ENCODE measurements around the gene NAPSA. TPM values are rescaled to one million over a fixed set of nuclear protein-coding genes. Genes with fewer than 3 reads are reported as not detected.

The NAPSA gene
- total RNA-seq (2014; rRNA removed; shearing (Covaris generic)), result not detected in 2 replicates

DNA sequence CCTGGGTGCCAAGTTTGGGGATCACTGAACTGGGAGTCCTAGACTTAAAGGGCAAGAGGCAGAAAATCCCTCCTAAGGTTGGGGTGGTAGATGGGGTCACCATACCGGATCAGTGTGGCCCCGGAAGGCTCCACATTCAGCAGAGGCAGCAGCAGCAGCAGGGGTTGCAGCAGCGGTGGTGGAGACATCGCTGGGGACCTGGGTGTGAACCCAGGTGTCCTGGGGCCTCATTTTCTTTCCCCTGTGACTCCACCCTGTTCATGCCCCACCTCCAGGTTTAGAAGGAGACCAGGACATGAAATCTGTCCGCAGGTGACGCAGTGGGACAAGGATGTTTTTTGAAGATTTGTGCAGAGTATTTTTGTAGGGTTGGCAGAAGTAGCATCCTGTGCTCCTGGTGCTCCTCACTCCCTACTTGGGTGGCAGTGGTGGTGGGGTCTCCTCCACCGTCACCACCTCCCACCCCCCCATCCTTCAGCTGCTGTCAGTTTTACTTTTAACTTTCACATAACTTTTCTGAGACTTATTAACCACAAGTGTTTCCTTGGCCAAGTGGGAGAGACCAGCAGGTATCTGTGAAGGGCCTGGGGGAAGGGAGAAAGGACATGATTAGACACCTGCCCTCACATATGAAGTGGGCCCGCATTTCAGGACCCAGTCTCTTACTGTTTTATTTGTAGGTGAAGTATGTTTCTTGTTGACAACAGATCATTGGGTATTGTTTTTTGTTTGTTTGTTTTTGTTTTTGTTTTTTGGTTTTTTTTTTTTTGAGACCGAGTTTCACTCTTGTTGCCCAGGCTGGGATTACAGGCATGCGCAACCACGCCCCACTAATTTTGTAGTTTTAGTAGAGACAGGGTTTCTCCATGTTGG lies at the start of gene NAPSA:
TSS of gene NAPSA (minus strand) at position 206 of the 873 bp plus-strand sequence. CDS start at position 188, 18 bp downstream.
- H3K4me1 ChIP-seq (replicated peaks), result peaks cover 10% of the 10 kb centered on the region
- no peak for DNase-seq (ENCODE audit: low read depth in 1 of 2, low spot score in 2 of 2)
- H3K27ac ChIP-seq, result no peak within 1 kb of the TSS
- H3K27me3 ChIP-seq (replicated peaks), result no peaks in the 10 kb centered on the region
- no peaks in the 10 kb centered on the region for H3K9me3 ChIP-seq (replicated peaks)
- H3K4me3 ChIP-seq, result no peak within 1 kb of the TSS
- H3K36me3 ChIP-seq, result no peaks in the 10 kb centered on the region

DNA sequence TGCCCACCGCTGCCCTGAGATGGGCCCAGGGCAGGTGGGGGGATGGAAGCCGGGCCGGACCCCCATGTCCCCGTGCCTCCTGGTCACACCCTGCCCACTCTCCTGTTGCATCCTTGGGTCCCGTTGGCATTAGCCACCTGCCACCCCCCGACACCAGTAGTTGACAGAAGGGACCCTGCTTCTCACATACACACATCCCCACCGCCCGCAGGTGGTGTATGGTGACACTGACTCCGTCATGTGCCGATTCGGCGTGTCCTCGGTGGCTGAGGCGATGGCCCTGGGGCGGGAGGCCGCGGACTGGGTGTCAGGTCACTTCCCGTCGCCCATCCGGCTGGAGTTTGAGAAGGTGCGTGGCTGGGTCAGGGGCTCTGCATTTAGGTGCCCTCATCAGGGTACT lies 48.1 kb upstream of the NAPSA start:
- H3K9me3 ChIP-seq (replicated peaks), result no peaks in the 10 kb centered on the region
- H3K4me1 ChIP-seq (replicated peaks), result no peaks in the 10 kb centered on the region
- H3K27ac ChIP-seq, result no peak overlapping the region
- H3K27me3 ChIP-seq (replicated peaks), result peaks cover 7% of the 10 kb centered on the region; the same call in 1 of the 2 replicates
- peaks cover 30% of the 10 kb centered on the region for H3K36me3 ChIP-seq
- DNase-seq (ENCODE audit: low read depth in 1 of 2, low spot score in 2 of 2), result no peak
- no peak overlapping the region for H3K4me3 ChIP-seq

DNA sequence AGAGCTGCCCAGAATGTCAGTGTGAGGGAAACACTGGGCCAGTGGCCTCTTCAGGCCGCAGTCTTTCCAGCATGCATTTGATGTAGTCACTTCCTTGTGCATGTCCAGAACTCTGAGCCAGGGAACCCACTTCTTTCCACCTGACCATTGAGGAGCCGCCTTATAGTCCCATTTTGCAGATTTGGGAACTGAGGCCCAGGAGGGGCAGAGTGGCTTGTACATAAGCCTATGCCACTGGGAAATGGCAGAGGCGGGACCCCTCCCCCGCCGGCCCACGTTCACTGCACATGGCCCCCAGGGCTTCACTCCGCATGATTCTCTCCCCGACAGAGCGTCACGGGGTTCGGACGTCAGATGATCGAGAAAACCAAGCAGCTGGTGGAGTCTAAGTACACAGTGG lies 47.7 kb upstream of the NAPSA start:
- Histone ChIP-seq H3K27ac (no peak overlapping the region), H3K27me3 (replicated peaks) (0 out of 2 replicates have a peak, but pooled peaks cover 2% of the 10 kb centered on the region), H3K4me3 (no peak overlapping the region), H3K36me3 (peaks cover 31% of the 10 kb centered on the region), H3K4me1 (replicated peaks) (no peaks in the 10 kb centered on the region), H3K9me3 (replicated peaks) (no peaks in the 10 kb centered on the region)
- DNase-seq (ENCODE audit: low read depth in 1 of 2, low spot score in 2 of 2), result no peak

- Histone ChIP-seq H3K36me3 (peaks cover 34% of the 10 kb centered on the region), H3K9me3 (replicated peaks) (no peaks in the 10 kb centered on the region), H3K4me1 (replicated peaks) (no peaks in the 10 kb centered on the region), H3K4me3 (no peak overlapping the region), H3K27ac (no peak overlapping the region), H3K27me3 (replicated peaks) (no peaks in the 10 kb centered on the region)
- no peak for DNase-seq (ENCODE audit: low read depth in 1 of 2, low spot score in 2 of 2)
These were observed 47.0 kb upstream of the NAPSA start for GRCh38 chr19:50412419-50412818.

DNA sequence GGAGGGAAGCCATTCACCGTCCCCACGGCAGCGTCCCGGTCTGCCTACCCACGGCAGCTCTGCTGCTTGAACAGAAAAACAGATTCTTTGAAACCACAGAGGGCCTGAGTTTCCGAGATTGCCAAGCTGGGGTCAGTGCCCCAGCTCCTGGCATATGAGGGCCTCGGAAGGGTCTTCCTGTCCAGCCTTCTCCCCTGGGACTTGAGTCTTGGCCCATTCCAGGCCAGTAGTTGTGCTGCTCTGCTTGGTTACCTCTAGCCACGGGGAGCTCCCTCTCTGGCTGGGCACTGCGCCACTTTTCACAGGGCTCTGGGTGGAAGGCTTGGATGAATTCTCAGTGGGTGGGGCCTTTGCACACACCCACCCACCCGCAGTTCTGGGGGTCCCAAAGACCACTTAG lies 44.7 kb upstream of the NAPSA start:
- no peak overlapping the region for H3K4me3 ChIP-seq
- no peaks in the 10 kb centered on the region for H3K4me1 ChIP-seq (replicated peaks)
- no peaks in the 10 kb centered on the region for H3K27me3 ChIP-seq (replicated peaks)
- peaks cover 45% of the 10 kb centered on the region for H3K36me3 ChIP-seq
- no peaks in the 10 kb centered on the region for H3K9me3 ChIP-seq (replicated peaks)
- DNase-seq (ENCODE audit: low read depth in 1 of 2, low spot score in 2 of 2), result no peak
- H3K27ac ChIP-seq, result no peak overlapping the region

DNA sequence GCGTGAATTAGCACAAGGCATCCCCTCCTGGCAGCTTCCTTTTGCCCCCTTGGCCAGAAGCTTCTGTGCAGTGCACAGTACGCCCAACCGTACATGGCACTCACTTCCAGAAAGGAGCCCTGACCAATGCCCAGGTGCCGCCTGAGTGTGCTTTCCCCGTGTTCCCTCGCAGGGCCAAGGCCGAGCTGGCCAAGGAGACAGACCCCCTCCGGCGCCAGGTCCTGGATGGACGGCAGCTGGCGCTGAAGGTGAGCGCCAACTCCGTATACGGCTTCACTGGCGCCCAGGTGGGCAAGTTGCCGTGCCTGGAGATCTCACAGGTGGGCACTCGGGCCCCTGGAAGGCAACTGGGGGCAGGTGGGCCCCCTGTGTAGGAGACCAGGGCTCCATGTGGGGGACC lies 43.9 kb upstream of the NAPSA start:
- no peak for DNase-seq (ENCODE audit: low read depth in 1 of 2, low spot score in 2 of 2)
- H3K27me3 ChIP-seq (replicated peaks), result no peaks in the 10 kb centered on the region
- H3K4me3 ChIP-seq, result no peak overlapping the region
- H3K9me3 ChIP-seq (replicated peaks), result no peaks in the 10 kb centered on the region
- H3K27ac ChIP-seq, result no peak overlapping the region
- no peaks in the 10 kb centered on the region for H3K4me1 ChIP-seq (replicated peaks)
- H3K36me3 ChIP-seq, result peaks cover 42% of the 10 kb centered on the region

GRCh38 chr19:50406829-50407228 lies 41.4 kb upstream of the NAPSA start:
- no peaks in the 10 kb centered on the region for H3K9me3 ChIP-seq (replicated peaks)
- no peaks in the 10 kb centered on the region for H3K27me3 ChIP-seq (replicated peaks)
- DNase-seq (ENCODE audit: low read depth in 1 of 2, low spot score in 2 of 2), result no peak
- peaks cover 49% of the 10 kb centered on the region for H3K36me3 ChIP-seq
- H3K27ac ChIP-seq, result no peak overlapping the region
- H3K4me1 ChIP-seq (replicated peaks), result no peaks in the 10 kb centered on the region
- no peak overlapping the region for H3K4me3 ChIP-seq

- H3K36me3 ChIP-seq, result peaks cover 50% of the 10 kb centered on the region
- no peaks in the 10 kb centered on the region for H3K4me1 ChIP-seq (replicated peaks)
- DNase-seq (ENCODE audit: low read depth in 1 of 2, low spot score in 2 of 2), result no peak
- no peaks in the 10 kb centered on the region for H3K27me3 ChIP-seq (replicated peaks)
- no peak overlapping the region for H3K27ac ChIP-seq
- H3K4me3 ChIP-seq, result no peak overlapping the region
- H3K9me3 ChIP-seq (replicated peaks), result no peaks in the 10 kb centered on the region
These were observed 40.8 kb upstream of the NAPSA start for GRCh38 chr19:50406156-50406820.

DNA sequence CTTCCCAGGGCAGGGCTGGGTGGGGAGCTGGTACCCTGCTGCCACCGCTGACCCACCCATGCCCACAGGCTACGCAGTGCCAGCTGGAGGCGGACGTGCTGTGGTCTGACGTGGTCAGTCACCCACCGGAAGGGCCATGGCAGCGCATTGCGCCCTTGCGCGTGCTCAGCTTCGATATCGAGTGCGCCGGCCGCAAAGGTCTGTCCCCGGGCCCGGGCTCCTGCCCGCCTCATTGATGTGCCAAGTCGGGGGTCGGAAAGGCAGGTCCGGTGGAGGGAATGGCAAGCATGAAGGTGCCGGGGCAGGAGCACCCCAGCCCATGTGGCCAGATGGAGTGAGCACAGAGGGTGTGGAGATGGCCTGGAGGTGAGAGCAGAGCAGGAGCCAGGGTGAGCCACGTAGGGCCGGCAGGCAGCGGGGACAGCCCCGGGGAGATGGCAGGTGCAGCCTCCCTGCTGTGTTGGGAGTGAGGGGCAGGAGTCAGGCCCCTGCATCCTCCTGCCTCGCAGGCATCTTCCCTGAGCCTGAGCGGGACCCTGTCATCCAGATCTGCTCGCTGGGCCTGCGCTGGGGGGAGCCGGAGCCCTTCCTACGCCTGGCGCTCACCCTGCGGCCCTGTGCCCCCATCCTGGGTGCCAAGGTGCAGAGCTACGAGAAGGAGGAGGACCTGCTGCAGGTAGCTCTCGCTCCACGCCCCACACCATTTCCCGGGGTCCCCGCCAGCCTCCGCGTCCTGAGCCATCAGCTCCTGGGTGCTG lies 37.3 kb upstream of the NAPSA start:
- Histone ChIP-seq H3K4me3 (no peak overlapping the region), H3K36me3 (peaks cover 42% of the 10 kb centered on the region), H3K27ac (no peak overlapping the region), H3K9me3 (replicated peaks) (no peaks in the 10 kb centered on the region), H3K27me3 (replicated peaks) (no peaks in the 10 kb centered on the region), H3K4me1 (replicated peaks) (no peaks in the 10 kb centered on the region)
- no peak for DNase-seq (ENCODE audit: low read depth in 1 of 2, low spot score in 2 of 2)

- Histone ChIP-seq H3K9me3 (replicated peaks) (no peaks in the 10 kb centered on the region), H3K4me1 (replicated peaks) (no peaks in the 10 kb centered on the region), H3K27me3 (replicated peaks) (no peaks in the 10 kb centered on the region), H3K36me3 (peaks cover 42% of the 10 kb centered on the region), H3K4me3 (no peak overlapping the region), H3K27ac (no peak overlapping the region)
- DNase-seq (ENCODE audit: low read depth in 1 of 2, low spot score in 2 of 2), result no peak
These were observed 36.4 kb upstream of the NAPSA start for GRCh38 chr19:50401605-50402450.

GRCh38 chr19:50399368-50399745 lies 33.9 kb upstream of the NAPSA start:
- Histone ChIP-seq H3K27me3 (replicated peaks) (no peaks in the 10 kb centered on the region), H3K4me3 (no peak overlapping the region), H3K9me3 (replicated peaks) (no peaks in the 10 kb centered on the region), H3K4me1 (replicated peaks) (no peaks in the 10 kb centered on the region), H3K27ac (no peak overlapping the region), H3K36me3 (peaks cover 31% of the 10 kb centered on the region)
- DNase-seq (ENCODE audit: low read depth in 1 of 2, low spot score in 2 of 2), result no peak

- no peaks in the 10 kb centered on the region for H3K27me3 ChIP-seq (replicated peaks)
- no peaks in the 10 kb centered on the region for H3K4me1 ChIP-seq (replicated peaks)
- DNase-seq (ENCODE audit: low read depth in 1 of 2, low spot score in 2 of 2), result no peak
- H3K27ac ChIP-seq, result no peak overlapping the region
- no peak overlapping the region for H3K4me3 ChIP-seq
- no peaks in the 10 kb centered on the region for H3K9me3 ChIP-seq (replicated peaks)
- H3K36me3 ChIP-seq, result peaks cover 31% of the 10 kb centered on the region
These were observed 33.4 kb upstream of the NAPSA start for GRCh38 chr19:50398675-50399367.

- no peaks in the 10 kb centered on the region for H3K27me3 ChIP-seq (replicated peaks)
- no peak for DNase-seq (ENCODE audit: low read depth in 1 of 2, low spot score in 2 of 2)
- H3K4me3 ChIP-seq, result no peak overlapping the region
- no peak overlapping the region for H3K27ac ChIP-seq
- H3K36me3 ChIP-seq, result peaks cover 8% of the 10 kb centered on the region
- no peaks in the 10 kb centered on the region for H3K4me1 ChIP-seq (replicated peaks)
- H3K9me3 ChIP-seq (replicated peaks), result no peaks in the 10 kb centered on the region
These were observed 28.6 kb upstream of the NAPSA start for GRCh38 chr19:50394017-50394416.

Data from SJSA1 (cell line).